Progenitor cell of endocrine pancreas (in vitro differentiated cells): Measurements from ENCODE around the gene C17orf113. TPM values are rescaled to one million over a fixed set of nuclear protein-coding genes. Genes with fewer than 3 reads are reported as not detected.
A peak's percentile ranks its signal among the peaks of the same experiment; 100 is the strongest.

Source experiments
- DNase-seq: peaks from one replicate; pipeline ENCODE4 v3.0.0; 2021; ENCODE audit warnings: low spot score; ENCODE audit not compliant: unreplicated experiment
- H3K27ac Mint-ChIP-seq: 2 replicates; pipeline ENCODE4 v1.8.0; 2021; ENCODE audit warnings: mild to moderate bottlenecking, moderate library complexity, mixed read lengths
- H3K27me3 Mint-ChIP-seq: 2 replicates; pipeline ENCODE4 v1.8.0; 2021; ENCODE audit warnings: mixed read lengths
- H3K36me3 Mint-ChIP-seq: 2 replicates; pipeline ENCODE4 v1.8.0; 2022; ENCODE audit warnings: mixed read lengths; ENCODE audit not compliant: insufficient read depth
- H3K4me1 Mint-ChIP-seq: 2 replicates; pipeline ENCODE4 v1.8.0; 2021; ENCODE audit warnings: low read depth, mixed read lengths
- H3K4me3 Mint-ChIP-seq: 2 replicates; pipeline ENCODE4 v1.8.0; 2021; ENCODE audit warnings: low read depth, mild to moderate bottlenecking, moderate library complexity, mixed read lengths
- H3K9me3 Mint-ChIP-seq: 2 replicates; pipeline ENCODE4 v1.8.0; 2021; ENCODE audit warnings: low read depth, mixed read lengths
- total RNA-seq: library from RNA; stranded (reverse); gene quantifications from 2 replicates; pipeline ENCODE4 v1.2.1, GENCODE V29; 2021
- TF ChIP-seq, protein P1 (sequence below): fragments of 200-600 bp; sonication (generic); IDR thresholded peaks from one replicate; pipeline ENCODE4 v1.5.0; 2021; ENCODE audit warnings: antibody characterized with exemption, mild to moderate bottlenecking; ENCODE audit not compliant: unreplicated experiment

The C17orf113 gene
- total RNA-seq, 1 donor from 2014 or later, result 3.2 TPM

DNA sequence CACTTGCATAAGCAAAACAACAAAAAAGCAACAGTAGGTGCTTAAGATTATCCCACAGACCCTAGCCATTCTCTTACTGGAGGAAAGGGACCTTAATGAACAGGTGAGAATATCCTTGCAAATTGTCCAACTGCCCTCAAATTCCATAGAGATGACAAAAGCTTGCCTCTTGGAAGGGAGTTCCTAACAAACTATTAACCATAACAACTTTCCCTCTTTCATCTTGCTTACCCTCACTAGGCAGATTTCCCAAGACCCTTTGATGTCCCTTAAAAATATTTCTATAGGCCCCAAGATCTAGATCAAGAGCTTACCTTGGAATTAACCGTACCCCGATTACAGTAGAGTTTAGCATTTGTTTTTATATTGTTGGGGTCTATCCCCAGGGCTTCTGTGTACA lies 62.0 kb downstream of the C17orf113 start:
- DNase-seq, result no peak
- Mint-ChIP-seq H3K27me3 (no peaks in the 10 kb centered on the region), H3K4me1 (peaks cover 3% of the 10 kb centered on the region), H3K9me3 (no peaks in the 10 kb centered on the region), H3K27ac (peak overlapping the region; percentile 74), H3K36me3 (peaks cover 31% of the 10 kb centered on the region), H3K4me3 (no peak overlapping the region)
- TF ChIP-seq, protein P1, sequence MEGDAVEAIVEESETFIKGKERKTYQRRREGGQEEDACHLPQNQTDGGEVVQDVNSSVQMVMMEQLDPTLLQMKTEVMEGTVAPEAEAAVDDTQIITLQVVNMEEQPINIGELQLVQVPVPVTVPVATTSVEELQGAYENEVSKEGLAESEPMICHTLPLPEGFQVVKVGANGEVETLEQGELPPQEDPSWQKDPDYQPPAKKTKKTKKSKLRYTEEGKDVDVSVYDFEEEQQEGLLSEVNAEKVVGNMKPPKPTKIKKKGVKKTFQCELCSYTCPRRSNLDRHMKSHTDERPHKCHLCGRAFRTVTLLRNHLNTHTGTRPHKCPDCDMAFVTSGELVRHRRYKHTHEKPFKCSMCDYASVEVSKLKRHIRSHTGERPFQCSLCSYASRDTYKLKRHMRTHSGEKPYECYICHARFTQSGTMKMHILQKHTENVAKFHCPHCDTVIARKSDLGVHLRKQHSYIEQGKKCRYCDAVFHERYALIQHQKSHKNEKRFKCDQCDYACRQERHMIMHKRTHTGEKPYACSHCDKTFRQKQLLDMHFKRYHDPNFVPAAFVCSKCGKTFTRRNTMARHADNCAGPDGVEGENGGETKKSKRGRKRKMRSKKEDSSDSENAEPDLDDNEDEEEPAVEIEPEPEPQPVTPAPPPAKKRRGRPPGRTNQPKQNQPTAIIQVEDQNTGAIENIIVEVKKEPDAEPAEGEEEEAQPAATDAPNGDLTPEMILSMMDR, result no peak

Other genes starting within 250 kb of the C17orf113 start
- 30.4 and 31.7 TPM in 2 replicates for gene P3H4, start 238.7 kb downstream of the C17orf113 start, total RNA-seq
- gene FKBP10, start 237.6 kb downstream of the C17orf113 start, total RNA-seq, result 154 and 155 TPM in 2 replicates
- gene NT5C3B, start 214.4 kb downstream of the C17orf113 start, total RNA-seq, result 105 and 115 TPM in 2 replicates
- not detected in 2 replicates for gene KLHL10, start 212.8 kb downstream of the C17orf113 start, total RNA-seq
- 16.9 and 19.6 TPM in 2 replicates for gene KLHL11, start 185.2 kb downstream of the C17orf113 start, total RNA-seq
- gene ACLY, start 131.7 kb downstream of the C17orf113 start, total RNA-seq, result 186 and 188 TPM in 2 replicates
- gene ODAD4, start 120.0 kb downstream of the C17orf113 start, total RNA-seq, result 6.3 and 7.1 TPM in 2 replicates
- 98.7 and 102 TPM in 2 replicates for gene CNP, start 83.8 kb downstream of the C17orf113 start, total RNA-seq
- gene DNAJC7, start 33.2 kb downstream of the C17orf113 start, total RNA-seq, result 113 and 117 TPM in 2 replicates
- 44.8 and 48.1 TPM in 2 replicates for gene NKIRAS2, start 30.5 kb downstream of the C17orf113 start, total RNA-seq
- gene ZNF385C, start 47.9 kb upstream of the C17orf113 start, total RNA-seq, result 2.7 TPM in 2 replicates
- gene DHX58, start 62.1 kb upstream of the C17orf113 start, total RNA-seq, result 0.42 and 0.43 TPM in 2 replicates
- gene KAT2A, start 70.8 kb upstream of the C17orf113 start, total RNA-seq, result 40.1 and 43.2 TPM in 2 replicates
- 0.16 TPM in 1 of 2 replicates, not detected in the other for gene HSPB9, start 72.2 kb upstream of the C17orf113 start, total RNA-seq
- 68.8 and 70.3 TPM in 2 replicates for gene RAB5C, start 104.4 kb upstream of the C17orf113 start, total RNA-seq
- gene KCNH4, start 130.5 kb upstream of the C17orf113 start, total RNA-seq, result not detected in 2 replicates
- not detected in 2 replicates for gene HCRT, start 134.9 kb upstream of the C17orf113 start, total RNA-seq
- 6.8 and 8.1 TPM in 2 replicates for gene GHDC, start 143.9 kb upstream of the C17orf113 start, total RNA-seq
- 43.3 and 46.8 TPM in 2 replicates for gene STAT5B, start 225.8 kb upstream of the C17orf113 start, total RNA-seq
- gene STAT5A, start 237.9 kb upstream of the C17orf113 start, total RNA-seq, result 0.74 and 1.4 TPM in 2 replicates